Esophagus mucosa (tissue), 1 donor: ENCODE results near the gene RASSF7. TPM values are rescaled to one million over a fixed set of nuclear protein-coding genes. Genes with fewer than 3 reads are reported as not detected.

Experiments used
- ATAC-seq: fragments of 200-7000 bp; cut with Tn5 transposase; one replicate; pipeline ENCODE4 v1.9.1; 2020
- total RNA-seq: library from RNA; stranded (reverse); gene quantifications from one replicate; pipeline ENCODE4 v1.2.4, GENCODE V29; 2023
- donor health status: DM: yes; HTN: yes; CAD: no.

The RASSF7 gene
- total RNA-seq, 1 donor from 2014 or later = 19.6 TPM

- ATAC-seq = no peak
Measured at GRCh38 chr11:610146-610801, 49.5 kb downstream of the RASSF7 start.

GRCh38 chr11:611001-611996, 50.5 kb downstream of the RASSF7 start:
- ATAC-seq = no peak

DNA sequence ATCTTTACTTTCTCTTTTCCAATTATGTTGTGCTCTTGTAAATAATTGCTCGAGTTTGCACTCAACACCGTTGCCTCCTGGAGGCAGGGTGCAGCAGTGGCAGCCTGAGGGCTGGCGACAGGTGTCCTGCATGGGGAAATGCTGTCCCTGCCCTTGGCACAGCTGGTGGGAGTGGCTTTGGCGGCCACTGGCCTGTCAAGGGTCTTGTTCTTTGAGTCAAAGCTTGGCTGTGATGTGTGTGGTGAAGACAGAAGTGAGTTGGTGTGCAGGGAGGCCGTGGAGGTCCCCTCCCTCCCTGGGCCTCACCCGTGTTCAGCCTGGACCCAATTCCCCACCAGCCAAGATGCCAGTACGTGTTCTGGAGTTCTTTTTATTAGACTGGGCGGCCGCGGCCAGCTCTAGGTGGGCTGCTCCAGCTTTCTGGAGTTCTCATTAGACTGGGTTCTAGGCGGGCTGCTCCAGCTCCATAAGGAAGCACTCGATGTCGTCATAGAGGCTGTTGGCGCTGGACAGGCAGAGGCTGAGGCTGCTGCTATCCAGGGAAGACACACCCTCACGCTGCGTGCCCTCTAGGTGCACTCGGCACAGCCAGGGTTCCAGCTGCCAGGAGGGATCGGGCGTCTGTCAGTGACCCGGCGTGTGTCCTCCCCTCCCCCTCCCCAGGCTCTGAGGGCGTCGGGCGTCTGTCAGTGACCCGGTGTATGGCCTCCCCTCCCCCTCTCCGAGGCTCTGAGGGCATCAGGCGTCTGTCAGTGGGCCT, 51.6 kb downstream of the RASSF7 start:
- peak; percentile 9 for ATAC-seq

DNA sequence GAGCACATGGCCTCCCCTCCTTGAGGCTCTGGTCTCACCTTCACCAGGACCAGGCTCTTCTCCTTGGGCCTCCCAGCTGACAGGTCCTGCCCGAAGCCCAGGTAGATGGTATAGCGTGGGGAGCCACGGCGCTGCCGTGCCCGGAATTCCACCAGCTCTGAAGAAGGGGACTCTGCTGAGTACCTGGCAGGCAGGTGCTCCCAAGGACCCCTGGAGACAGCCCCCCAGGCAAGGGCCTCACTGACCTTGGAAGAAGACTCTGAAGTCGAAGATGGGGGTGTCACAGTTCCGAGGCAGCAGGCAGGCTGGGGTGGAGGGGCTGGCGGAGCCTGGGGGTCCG, 52.2 kb downstream of the RASSF7 start:
- ATAC-seq = no peak

DNA sequence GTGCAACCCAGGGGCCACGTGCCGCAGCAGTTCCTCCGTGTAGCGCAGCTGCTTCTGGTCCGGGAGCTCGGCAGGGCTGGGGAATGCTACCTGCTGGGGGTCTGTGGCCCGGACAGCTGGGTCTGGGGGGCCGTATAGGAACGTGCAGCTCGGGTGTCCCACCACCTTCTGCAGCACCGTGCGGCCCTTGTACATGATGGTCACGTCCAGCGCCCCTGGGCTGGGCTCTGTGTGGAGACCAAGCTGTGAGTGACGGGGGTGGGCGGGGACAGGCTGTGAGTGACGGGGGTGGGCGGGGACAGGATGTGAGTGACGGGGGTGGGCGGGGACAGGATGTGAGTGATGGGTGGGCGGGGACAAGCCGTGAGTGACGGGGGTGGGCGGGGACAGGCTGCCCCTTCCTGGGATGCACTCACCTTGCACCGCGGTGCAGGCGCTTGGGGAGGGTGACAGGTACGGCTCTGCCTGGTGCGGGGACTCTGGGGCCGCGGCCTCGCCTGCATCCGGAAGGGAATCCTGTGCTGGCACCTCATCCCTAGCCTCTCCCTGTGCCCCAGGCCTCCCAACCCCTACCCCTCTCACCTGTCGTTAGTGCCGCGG, 52.7 kb downstream of the RASSF7 start:
- peak; percentile 66 for ATAC-seq

Other genes starting within 250 kb of the RASSF7 start
- gene IFITM1, start 246.9 kb upstream of the RASSF7 start, total RNA-seq = 59.8 TPM
- gene IFITM3, start 240.1 kb upstream of the RASSF7 start, total RNA-seq = 180 TPM
- gene B4GALNT4, start 191.5 kb upstream of the RASSF7 start, total RNA-seq = 0.32 TPM
- 359 TPM for gene PKP3, start 166.8 kb upstream of the RASSF7 start, total RNA-seq
- 15.4 TPM for gene SIGIRR, start 146.0 kb upstream of the RASSF7 start, total RNA-seq
- gene ANO9, start 119.0 kb upstream of the RASSF7 start, total RNA-seq = 12.8 TPM
- 12.0 TPM for gene PTDSS2, start 110.7 kb upstream of the RASSF7 start, total RNA-seq
- gene RNH1, start 53.7 kb upstream of the RASSF7 start, total RNA-seq = 152 TPM
- gene HRAS, start 25.4 kb upstream of the RASSF7 start, total RNA-seq = 118 TPM
- 1.3 TPM for gene LRRC56, start 23.4 kb upstream of the RASSF7 start, total RNA-seq
- 3.0 TPM for gene LMNTD2, start 232 bp upstream of the RASSF7 start, total RNA-seq
- 17.6 TPM for gene PHRF1, start 15.5 kb downstream of the RASSF7 start, total RNA-seq
- gene IRF7, start 55.0 kb downstream of the RASSF7 start, total RNA-seq = 19.5 TPM
- gene CDHR5, start 64.0 kb downstream of the RASSF7 start, total RNA-seq = not detected
- not detected for gene SCT, start 66.2 kb downstream of the RASSF7 start, total RNA-seq
- gene DRD4, start 76.3 kb downstream of the RASSF7 start, total RNA-seq = 0.16 TPM
- 23.8 TPM for gene DEAF1, start 134.3 kb downstream of the RASSF7 start, total RNA-seq
- gene TMEM80, start 134.8 kb downstream of the RASSF7 start, total RNA-seq = 15.7 TPM
- 259 TPM for gene EPS8L2, start 145.3 kb downstream of the RASSF7 start, total RNA-seq
- 263 TPM for gene TALDO1, start 186.5 kb downstream of the RASSF7 start, total RNA-seq
- 38.4 TPM for gene GATD1, start 216.5 kb downstream of the RASSF7 start, total RNA-seq
- not detected for gene CEND1, start 229.1 kb downstream of the RASSF7 start, total RNA-seq
- 11.0 TPM for gene SLC25A22, start 237.3 kb downstream of the RASSF7 start, total RNA-seq
- 7.6 TPM for gene PIDD1, start 244.3 kb downstream of the RASSF7 start, total RNA-seq
- gene RPLP2, start 249.0 kb downstream of the RASSF7 start, total RNA-seq = 2,043 TPM